ENCODE results near the gene AGRN.
"Not testable (repeated sequence)": the region's sequence is repeated elsewhere in the genome, so short reads cannot be mapped to it uniquely, and the experiment has no call there.

AGRN gene

GRCh38 chr1:1001057-1001783 is 18.7 kb upstream of the AGRN start:
- no peak for DNase-seq (ENCODE audit: low read depth in 2 of 2)

GRCh38 chr1:1003618-1004419 is 16.1 kb upstream of the AGRN start:
- no peak for DNase-seq (ENCODE audit: low read depth in 2 of 2)

- no peak for DNase-seq (ENCODE audit: low read depth in 2 of 2)
Measured at GRCh38 chr1:1004420-1004779, 15.5 kb upstream of the AGRN start.

GRCh38 chr1:1004780-1005697 is 14.9 kb upstream of the AGRN start:
- DNase-seq (ENCODE audit: low read depth in 2 of 2): no peak

- no peak for DNase-seq (ENCODE audit: low read depth in 2 of 2)
Measured at GRCh38 chr1:1005774-1006304, 14.1 kb upstream of the AGRN start.

- no peak for DNase-seq (ENCODE audit: low read depth in 2 of 2)
Measured at GRCh38 chr1:1006305-1007159, 13.4 kb upstream of the AGRN start.

GRCh38 chr1:1010131-1010530 is 9.8 kb upstream of the AGRN start:
- not testable (repeated sequence) for DNase-seq (ENCODE audit: low read depth in 2 of 2)

- no peak for DNase-seq (ENCODE audit: low read depth in 2 of 2)
Measured at GRCh38 chr1:1011396-1011949, 8.4 kb upstream of the AGRN start.

GRCh38 chr1:1012736-1013104 is 7.2 kb upstream of the AGRN start:
- DNase-seq (ENCODE audit: low read depth in 2 of 2): not testable (repeated sequence)

GRCh38 chr1:1013105-1013921 is 6.6 kb upstream of the AGRN start, which contains the start of gene ISG15:
Gene ISG15 (plus strand): TSS chr1:1013497. CDS start chr1:1013574, 77 bp downstream.
- peak; percentile 78 to 79 for DNase-seq (ENCODE audit: low read depth in 2 of 2)

GRCh38 chr1:1013922-1014648 is 5.8 kb upstream of the AGRN start:
- DNase-seq (ENCODE audit: low read depth in 2 of 2): no peak

- DNase-seq (ENCODE audit: low read depth in 2 of 2): no peak
Measured at GRCh38 chr1:1014799-1015681, 4.9 kb upstream of the AGRN start.

GRCh38 chr1:1017397-1018320 is 2.3 kb upstream of the AGRN start:
- not testable (repeated sequence) for DNase-seq (ENCODE audit: low read depth in 2 of 2)

GRCh38 chr1:1018321-1018685 is 1.6 kb upstream of the AGRN start:
- DNase-seq (ENCODE audit: low read depth in 2 of 2): not testable (repeated sequence)

GRCh38 chr1:1019122-1019999 is 559 bp upstream of the AGRN start:
- DNase-seq (ENCODE audit: low read depth in 2 of 2): peak; percentile 71 to 79
